ENCODE measurements around the gene TMC2.

DNA sequence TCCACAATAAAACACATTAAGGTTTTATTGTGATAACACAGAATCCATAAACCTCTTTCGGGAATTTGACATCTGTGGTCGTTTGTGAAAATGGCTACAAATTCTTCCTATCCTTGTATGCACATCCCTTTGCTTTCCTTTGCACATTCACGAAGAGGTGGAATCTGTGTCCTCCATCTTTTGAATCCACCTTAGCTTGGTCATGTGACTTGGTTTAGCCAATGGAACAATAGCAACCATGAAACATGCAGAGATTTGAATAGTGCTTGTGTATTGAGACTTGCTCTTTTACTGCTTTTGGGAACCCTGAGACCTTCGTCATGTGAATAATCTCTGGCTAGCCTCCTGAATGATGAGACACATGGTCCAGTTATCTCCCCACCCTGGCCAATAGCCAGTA, 66.4 kb downstream of the TMC2 start:
- TF ChIP-seq, protein P1, sequence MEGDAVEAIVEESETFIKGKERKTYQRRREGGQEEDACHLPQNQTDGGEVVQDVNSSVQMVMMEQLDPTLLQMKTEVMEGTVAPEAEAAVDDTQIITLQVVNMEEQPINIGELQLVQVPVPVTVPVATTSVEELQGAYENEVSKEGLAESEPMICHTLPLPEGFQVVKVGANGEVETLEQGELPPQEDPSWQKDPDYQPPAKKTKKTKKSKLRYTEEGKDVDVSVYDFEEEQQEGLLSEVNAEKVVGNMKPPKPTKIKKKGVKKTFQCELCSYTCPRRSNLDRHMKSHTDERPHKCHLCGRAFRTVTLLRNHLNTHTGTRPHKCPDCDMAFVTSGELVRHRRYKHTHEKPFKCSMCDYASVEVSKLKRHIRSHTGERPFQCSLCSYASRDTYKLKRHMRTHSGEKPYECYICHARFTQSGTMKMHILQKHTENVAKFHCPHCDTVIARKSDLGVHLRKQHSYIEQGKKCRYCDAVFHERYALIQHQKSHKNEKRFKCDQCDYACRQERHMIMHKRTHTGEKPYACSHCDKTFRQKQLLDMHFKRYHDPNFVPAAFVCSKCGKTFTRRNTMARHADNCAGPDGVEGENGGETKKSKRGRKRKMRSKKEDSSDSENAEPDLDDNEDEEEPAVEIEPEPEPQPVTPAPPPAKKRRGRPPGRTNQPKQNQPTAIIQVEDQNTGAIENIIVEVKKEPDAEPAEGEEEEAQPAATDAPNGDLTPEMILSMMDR (conservative IDR thresholded peaks at IDR 0.05; ENCODE audit: low read depth, low read length), result no peak
- no peak for TF ChIP-seq EZH2 (IDR thresholded peaks at IDR 0.05; ENCODE audit: borderline replicate concordance, low read depth, low read length, poor library complexity, severe bottlenecking)

Data from A673 (cell line).